Femur (tissue), 1 donor: ENCODE measurements around the gene GAP43.

Source experiments
- DNase-seq: peaks from one replicate; pipeline ENCODE4 v3.0.0-alpha.2; 2017

GAP43 gene

GRCh38 chr3:115768661-115769060, 145.4 kb downstream of the GAP43 start:
- no peak for DNase-seq
